Testis (tissue), 3 donors: ENCODE measurements around the gene FANCB. TPM values are rescaled to one million over a fixed set of nuclear protein-coding genes. Genes with fewer than 3 reads are reported as not detected.

Experiments used
- DNase-seq: peaks from one replicate; pipeline ENCODE4 v3.0.0-alpha.2; 2019
- H3K27ac ChIP-seq, 2 donors: fragments of 200-600 bp; sonication (generic); one replicate each; pipeline ENCODE4 v1.5.1; 2019
- H3K27me3 ChIP-seq: fragments of 200-600 bp; sonication (generic); one replicate; pipeline ENCODE4 v1.5.1; 2019
- H3K36me3 ChIP-seq: fragments of 200-600 bp; sonication (generic); one replicate; pipeline ENCODE4 v1.5.1; 2017; ENCODE audit warnings: low read depth; ENCODE audit errors: missing control alignments
- H3K4me1 ChIP-seq: fragments of 200-600 bp; sonication (generic); one replicate; pipeline ENCODE4 v1.5.1; 2019
- H3K4me3 ChIP-seq, 2 donors: fragments of 200-600 bp; sonication (generic); one replicate each; pipeline ENCODE4 v1.5.1; 2017 to 2019
- H3K9me3 ChIP-seq: fragments of 200-600 bp; sonication (generic); one replicate; pipeline ENCODE4 v1.5.1; 2017
- POLR2A ChIP-seq: fragments of 450-650 bp; IDR thresholded peaks from one replicate; pipeline ENCODE4 v1.6.1; 2017; ENCODE audit warnings: antibody characterized with exemption, mild to moderate bottlenecking, moderate library complexity
- WGBS, 2 donors: methylation state at CpG; one replicate each; pipeline ENCODE4 v1.1.5; 2018; 5-methylcytosine and 5-hydroxymethylcytosine counted together
- intact Hi-C: fragments of 100-400 bp; cut with DNase I; formaldehyde crosslinking; loops from one replicate; pipeline ENCODE4 v1.15.1; 2023; ENCODE audit warnings: low total_unique reads
- polyA plus RNA-seq: library from polyadenylated mRNA; stranded (reverse); fragments of 350-450 nt; fragmentation: Illumina TruSeq; extraction: RNeasy Lipid Tissue Mini Kit (QIAGEN cat#74804); gene quantifications from one replicate; pipeline ENCODE4 v1.2.3, GENCODE V29; 2014; ENCODE audit warnings: low read depth, low replicate concordance; ENCODE audit not compliant: insufficient read depth
- total RNA-seq, 2 donors: library from RNA; depleted of rRNA; stranded (reverse); fragments of >200 nt; gene quantifications; one replicate each; pipeline ENCODE4 v1.2.3, GENCODE V29; 2016
- TF ChIP-seq, protein P1 (sequence below), 3 experiments: fragments of 450-650 bp in 2 of 3; fragments of 200-600 bp in 1 of 3; sonication (generic) in 1 of 3; IDR thresholded peaks; one replicate each; pipeline ENCODE4 v1.5.1; 2016 to 2019; ENCODE audit warnings: antibody characterized with exemption in 3 of 3, mild to moderate bottlenecking in 2 of 3, moderate library complexity in 1 of 3

FANCB gene
- total and polyA plus RNA-seq, 3 donors from 2014 or later, result 0.66 to 5.4 (median 2.0) TPM

DNA sequence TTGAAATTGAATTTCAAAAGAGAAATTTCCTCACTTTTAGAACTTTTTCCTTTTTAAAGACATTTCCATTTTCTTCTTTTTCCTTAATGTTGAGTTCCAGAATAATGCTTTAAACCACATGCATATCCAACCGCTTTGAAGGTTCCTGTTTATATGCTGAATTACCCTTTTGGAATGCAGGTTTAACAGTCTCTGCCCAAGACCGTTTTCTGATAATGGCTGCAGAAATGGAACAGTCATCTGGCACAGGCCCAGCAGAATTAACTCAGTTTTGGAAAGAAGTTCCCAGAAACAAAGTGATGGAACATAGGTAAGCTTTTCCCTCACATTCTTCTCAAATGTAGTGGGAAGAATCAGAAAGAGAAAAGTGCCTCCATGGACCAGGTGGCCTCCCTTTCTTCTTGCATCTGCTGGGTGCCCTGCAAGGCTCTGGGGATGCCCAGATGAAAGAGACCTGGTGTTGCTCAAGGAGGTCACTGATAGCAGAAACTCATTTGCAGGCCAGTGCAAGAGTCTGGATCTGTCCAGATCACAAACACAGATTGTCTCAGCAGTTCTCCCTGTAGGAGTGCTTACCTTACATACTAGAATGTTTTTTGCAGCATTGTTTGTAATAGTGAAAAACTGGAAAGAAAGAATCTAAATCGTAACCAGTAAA is 43.3 kb upstream of the FANCB start:
- no peak for TF ChIP-seq POLR2A
- TF ChIP-seq, protein P1, sequence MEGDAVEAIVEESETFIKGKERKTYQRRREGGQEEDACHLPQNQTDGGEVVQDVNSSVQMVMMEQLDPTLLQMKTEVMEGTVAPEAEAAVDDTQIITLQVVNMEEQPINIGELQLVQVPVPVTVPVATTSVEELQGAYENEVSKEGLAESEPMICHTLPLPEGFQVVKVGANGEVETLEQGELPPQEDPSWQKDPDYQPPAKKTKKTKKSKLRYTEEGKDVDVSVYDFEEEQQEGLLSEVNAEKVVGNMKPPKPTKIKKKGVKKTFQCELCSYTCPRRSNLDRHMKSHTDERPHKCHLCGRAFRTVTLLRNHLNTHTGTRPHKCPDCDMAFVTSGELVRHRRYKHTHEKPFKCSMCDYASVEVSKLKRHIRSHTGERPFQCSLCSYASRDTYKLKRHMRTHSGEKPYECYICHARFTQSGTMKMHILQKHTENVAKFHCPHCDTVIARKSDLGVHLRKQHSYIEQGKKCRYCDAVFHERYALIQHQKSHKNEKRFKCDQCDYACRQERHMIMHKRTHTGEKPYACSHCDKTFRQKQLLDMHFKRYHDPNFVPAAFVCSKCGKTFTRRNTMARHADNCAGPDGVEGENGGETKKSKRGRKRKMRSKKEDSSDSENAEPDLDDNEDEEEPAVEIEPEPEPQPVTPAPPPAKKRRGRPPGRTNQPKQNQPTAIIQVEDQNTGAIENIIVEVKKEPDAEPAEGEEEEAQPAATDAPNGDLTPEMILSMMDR (IDR thresholded peaks at IDR 0.05), result no peak
- intact Hi-C loops, result no loop called here
- Histone ChIP-seq H3K4me3 (no peak overlapping the region), H3K36me3 (no peaks in the 10 kb centered on the region), H3K27me3 (no peaks in the 10 kb centered on the region), H3K4me1 (no peaks in the 10 kb centered on the region), H3K9me3 (no peaks in the 10 kb centered on the region), H3K27ac (no peak overlapping the region)
- 65 to 74% methylated on average over 3 of the region's 3 CpGs for WGBS, 2 donors
- DNase-seq, result no peak

DNA sequence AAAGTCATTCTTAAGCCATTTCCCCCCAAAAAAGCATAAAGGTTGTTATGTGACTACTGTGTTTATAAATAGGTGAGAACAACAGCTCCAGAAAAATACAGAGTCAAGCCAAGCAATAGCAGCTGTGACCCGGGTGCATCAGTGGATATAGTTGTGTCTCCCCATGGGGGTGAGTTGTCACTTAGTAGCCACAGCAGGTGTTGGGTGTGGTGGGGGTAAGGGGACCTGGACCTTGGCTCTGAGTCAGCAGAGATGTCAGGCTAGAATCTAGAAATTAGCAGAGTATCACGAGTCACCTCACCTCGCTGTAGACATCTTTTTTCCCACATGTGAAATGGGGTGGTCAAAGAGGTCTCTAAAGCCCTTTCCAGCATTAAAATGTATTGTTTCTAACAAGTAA is 42.7 kb upstream of the FANCB start:
- no peak for DNase-seq
- H3K27me3 ChIP-seq, result no peaks in the 10 kb centered on the region
- 86 to 89% methylated on average over 3 of the region's 3 CpGs for WGBS, 2 donors
- intact Hi-C loops, result no loop called here
- H3K36me3 ChIP-seq, result no peaks in the 10 kb centered on the region
- H3K27ac ChIP-seq, result no peak overlapping the region
- H3K9me3 ChIP-seq, result no peaks in the 10 kb centered on the region
- TF ChIP-seq, protein P1 (IDR thresholded peaks at IDR 0.05), result no peak
- TF ChIP-seq POLR2A, result no peak
- no peak overlapping the region for H3K4me3 ChIP-seq
- H3K4me1 ChIP-seq, result no peaks in the 10 kb centered on the region

DNA sequence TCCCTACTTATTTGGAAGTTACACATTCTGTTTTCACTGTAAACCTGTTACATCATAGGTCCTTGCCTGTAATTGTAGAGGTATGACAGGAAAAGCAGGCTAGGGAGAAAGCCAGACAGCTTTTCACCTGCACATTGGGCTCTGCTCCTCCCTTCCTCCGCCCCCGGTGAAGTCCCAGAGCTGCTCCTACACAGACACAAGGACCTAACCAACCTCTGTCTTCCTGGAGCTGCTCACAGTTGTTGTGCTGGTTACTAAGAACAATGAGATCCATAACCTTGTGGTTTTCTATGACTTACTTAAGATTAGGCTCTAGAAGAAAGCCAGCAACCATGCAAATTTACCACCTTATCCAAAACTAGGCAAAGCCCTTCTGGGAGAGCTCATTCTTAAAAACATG is 40.4 kb upstream of the FANCB start:
- WGBS, 2 donors, result 64 to 94% methylated on average over 2 of the region's 2 CpGs
- intact Hi-C loops, result no loop called here
- no peaks in the 10 kb centered on the region for H3K36me3 ChIP-seq
- no peaks in the 10 kb centered on the region for H3K4me1 ChIP-seq
- no peak for DNase-seq
- H3K4me3 ChIP-seq, result no peak overlapping the region
- H3K27ac ChIP-seq, result no peak overlapping the region
- no peaks in the 10 kb centered on the region for H3K9me3 ChIP-seq
- no peaks in the 10 kb centered on the region for H3K27me3 ChIP-seq
- TF ChIP-seq, protein P1 (IDR thresholded peaks at IDR 0.05), result no peak
- TF ChIP-seq POLR2A, result no peak

DNA sequence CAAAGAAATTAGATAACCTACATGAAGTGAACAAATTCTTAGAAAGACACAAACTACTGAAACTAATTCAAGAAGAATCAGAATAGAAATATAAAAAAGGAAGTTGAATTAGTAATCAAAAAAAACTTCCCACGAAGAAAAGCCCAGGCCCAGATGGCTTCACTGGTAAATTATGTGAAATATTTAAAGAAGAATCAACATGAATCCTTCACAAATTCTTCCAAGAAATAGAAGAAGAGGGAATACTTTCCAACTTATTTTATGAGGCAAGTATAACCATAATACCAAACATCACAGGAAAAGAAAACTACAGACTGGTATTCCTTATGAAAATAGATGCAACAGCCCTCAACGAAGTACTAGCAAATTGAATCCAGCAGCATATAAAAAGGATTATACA is 31.0 kb upstream of the FANCB start:
- Histone ChIP-seq H3K27me3 (no peaks in the 10 kb centered on the region), H3K36me3 (no peaks in the 10 kb centered on the region), H3K27ac (no peak overlapping the region), H3K4me3 (no peak overlapping the region), H3K4me1 (no peaks in the 10 kb centered on the region), H3K9me3 (no peaks in the 10 kb centered on the region)
- intact Hi-C loops, result no loop called here
- TF ChIP-seq, protein P1 (IDR thresholded peaks at IDR 0.05), result no peak
- no peak for TF ChIP-seq POLR2A
- DNase-seq, result no peak
- 74 to 86% methylated on average over 2 of the region's 2 CpGs for WGBS, 2 donors

DNA sequence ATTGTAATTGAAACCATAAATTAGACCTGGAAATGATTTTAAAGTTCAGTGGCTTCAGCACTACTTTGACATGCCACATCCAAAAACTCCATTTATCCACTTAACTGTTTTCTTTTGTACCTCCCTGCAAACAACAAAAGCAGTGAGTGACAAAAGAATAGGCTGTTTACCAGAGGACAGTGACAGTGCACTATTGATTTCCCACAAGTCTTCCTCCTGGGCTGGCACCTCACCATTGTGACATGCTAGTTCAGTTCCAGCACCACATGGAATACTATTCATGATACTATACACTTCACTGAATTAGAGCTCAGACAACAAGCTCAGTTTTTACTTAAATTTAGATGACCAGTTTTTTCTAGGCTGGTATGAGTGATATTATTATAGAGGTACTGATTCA is 29.7 kb upstream of the FANCB start:
- no peak overlapping the region for H3K27ac ChIP-seq
- no peaks in the 10 kb centered on the region for H3K27me3 ChIP-seq
- no peaks in the 10 kb centered on the region for H3K36me3 ChIP-seq
- no peaks in the 10 kb centered on the region for H3K4me1 ChIP-seq
- intact Hi-C loops, result no loop called here
- no peak for DNase-seq
- H3K4me3 ChIP-seq, result no peak overlapping the region
- no peak for TF ChIP-seq POLR2A
- TF ChIP-seq, protein P1 (IDR thresholded peaks at IDR 0.05), result no peak
- no peaks in the 10 kb centered on the region for H3K9me3 ChIP-seq
